GM18517 (cell line): ENCODE data around the gene YPEL2.
"Not testable (repeated sequence)": the region's sequence is repeated elsewhere in the genome, so short reads cannot be mapped to it uniquely, and the experiment has no call there.

ENCODE experiments used
- ATAC-seq: cut with Tn5 transposase; IDR thresholded peaks from one replicate; pipeline ENCODE4 v1.9.1; 2021; ENCODE audit warnings: mild to moderate bottlenecking, moderate library complexity; ENCODE audit not compliant: unreplicated experiment

The YPEL2 gene

GRCh38 chr17:59375857-59376256 lies 44.4 kb downstream of the YPEL2 start:
- no peak for ATAC-seq

GRCh38 chr17:59376506-59376905 lies 45.1 kb downstream of the YPEL2 start:
- no peak for ATAC-seq

DNA sequence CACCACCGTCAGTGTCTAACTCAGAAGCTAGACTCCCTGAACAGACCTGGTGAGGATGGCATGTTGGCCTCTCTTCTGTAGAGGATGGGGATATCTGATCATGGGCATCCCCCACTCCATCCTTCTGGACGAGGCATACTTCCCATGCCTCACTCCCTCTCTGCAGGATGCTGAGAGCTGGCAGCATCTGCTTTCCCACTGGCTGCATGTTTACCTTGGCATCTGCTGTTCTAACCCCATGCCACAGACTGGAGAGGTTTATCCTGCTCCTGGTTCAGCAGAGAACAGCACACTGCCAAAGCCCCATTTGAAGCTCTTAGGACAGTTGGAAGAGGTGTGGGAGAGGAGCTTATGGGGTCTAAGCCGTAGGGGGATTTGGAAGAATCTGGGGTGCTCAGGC lies 46.0 kb downstream of the YPEL2 start:
- no peak for ATAC-seq

DNA sequence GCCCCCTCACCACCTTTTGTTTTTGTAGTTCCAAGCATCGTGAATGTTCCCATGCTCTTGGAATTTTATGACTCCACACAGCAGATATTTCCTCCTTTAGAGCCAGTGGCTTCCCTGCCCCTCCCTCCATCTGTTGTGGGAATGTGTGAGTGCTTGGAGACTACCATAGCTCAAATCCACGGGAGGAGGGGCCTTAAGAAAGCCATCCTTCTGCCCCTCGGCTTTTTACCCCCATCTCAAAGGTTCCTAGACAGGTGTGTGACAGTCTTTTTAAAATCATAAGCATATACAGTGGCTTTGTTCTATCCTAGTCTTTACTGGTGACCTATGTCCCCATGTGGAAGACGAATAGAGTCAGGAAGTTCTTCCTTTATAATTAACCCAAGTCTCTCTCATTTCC lies 47.2 kb downstream of the YPEL2 start:
- no peak for ATAC-seq

GRCh38 chr17:59380474-59380873 lies 49.0 kb downstream of the YPEL2 start:
- ATAC-seq, result no peak

DNA sequence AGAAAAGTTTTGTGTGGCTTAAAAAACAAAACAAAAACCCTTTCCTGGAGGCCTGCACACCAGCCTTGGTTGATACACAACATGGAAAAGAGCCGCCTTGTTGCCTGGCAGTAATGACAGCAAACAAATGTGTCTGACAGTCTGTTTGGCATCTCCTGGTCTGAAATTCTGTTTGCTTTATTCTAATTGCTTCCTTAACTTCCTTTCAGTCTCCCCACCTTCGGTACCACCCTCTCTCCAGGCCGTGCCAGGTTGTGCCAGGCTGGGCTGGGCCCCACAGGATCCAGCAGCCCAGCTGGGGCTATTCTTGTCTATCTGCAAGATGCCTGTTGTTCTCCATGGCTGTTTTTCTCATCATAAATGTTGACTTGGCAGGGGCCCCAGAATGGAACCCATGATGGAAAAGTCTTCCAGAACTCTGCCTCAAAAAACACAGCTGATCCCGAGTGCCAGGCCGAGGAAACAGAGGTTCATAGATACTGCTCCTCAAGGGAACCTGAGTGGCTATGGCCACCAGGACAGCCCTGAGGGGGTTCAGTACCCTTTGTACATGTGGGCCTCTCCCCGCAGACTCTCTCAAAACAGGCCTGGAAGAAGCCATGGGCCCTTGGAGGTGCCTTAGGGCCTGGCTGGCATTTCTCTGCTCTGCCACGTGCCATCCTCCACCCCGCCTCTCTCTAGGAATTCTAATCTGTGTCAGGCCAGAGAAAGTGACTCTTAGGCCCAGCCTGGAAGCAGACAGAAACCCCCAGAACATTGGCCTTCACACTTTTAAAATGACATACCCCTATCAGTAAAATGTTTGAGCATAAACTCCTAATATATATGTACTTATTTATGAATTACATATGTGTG lies 50.5 kb downstream of the YPEL2 start:
- no peak for ATAC-seq

DNA sequence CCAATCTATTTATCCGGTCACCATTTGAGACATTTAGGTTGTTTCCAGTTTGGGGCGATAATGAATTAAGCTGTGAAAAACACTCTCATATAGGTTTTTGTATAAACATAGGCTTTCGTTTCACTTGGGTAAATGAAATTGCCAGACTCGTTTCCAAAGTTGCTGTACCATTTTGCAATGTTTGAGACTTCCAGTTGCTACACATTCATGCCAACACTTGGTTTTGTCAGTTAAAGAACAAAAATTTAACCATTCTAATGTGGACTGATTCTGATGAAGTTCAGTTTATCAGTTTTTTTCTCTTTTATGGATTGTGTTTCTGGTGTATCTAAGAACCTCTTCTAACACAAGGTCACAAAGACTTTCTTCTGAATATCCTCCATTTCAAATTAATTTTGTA lies 52.4 kb downstream of the YPEL2 start:
- ATAC-seq, result no peak

DNA sequence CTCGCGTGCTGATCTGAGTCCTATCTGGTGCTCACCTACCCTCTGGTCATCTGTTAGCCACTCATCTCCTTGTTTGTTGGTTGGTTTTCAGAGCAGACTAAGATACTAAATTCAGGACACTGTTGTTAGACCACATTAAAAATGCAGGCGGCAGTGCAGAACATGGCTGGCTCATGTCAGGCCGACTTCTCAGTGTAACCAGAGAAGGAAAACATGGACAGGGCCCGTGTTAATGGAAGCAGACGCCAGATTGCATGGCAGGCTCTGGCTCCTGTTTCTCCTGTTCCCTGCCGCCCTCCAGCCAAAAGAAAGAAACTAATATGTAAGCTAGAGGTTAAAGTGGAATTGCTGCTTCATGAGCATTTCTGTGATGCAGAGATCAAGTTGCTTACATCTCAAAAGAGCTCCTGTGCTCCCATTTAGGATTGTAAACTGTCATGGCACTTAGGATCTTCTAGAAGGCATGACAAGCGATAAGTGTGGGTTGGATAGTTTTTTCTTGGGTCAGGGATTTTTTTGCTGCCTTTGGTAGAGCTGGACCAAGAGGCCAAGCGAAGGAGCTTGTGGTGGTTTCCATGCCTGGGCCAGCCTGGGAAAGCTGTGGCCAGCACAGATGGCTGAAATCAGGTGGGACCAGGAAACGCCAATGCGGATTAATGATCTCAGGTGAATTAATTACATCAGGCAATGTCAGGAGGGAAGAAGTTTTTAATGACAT lies 56.1 kb downstream of the YPEL2 start:
- no peak for ATAC-seq

DNA sequence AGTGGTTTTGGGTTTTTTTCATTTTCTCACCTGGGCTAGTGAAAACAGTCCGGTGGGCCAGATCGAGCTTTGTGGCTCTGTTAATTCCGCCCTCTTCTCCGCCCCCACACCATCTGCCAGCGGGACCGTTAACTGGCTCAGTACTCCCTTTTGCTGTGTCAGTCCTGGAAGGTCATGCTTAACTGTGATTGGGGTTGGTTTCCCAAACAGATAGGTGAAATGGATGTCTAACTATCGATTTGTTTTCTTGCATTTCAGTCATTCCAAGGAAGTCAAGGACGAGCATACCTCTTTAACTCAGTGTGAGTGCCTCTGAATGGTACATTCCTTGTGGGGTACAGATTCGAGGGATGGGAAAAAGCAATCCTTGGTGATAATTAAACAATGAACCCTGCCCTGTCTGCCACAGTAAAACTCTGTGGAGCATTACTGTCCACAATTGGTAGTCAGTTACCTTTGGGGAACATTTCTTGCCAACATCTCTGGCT lies 56.7 kb downstream of the YPEL2 start:
- no peak for ATAC-seq

DNA sequence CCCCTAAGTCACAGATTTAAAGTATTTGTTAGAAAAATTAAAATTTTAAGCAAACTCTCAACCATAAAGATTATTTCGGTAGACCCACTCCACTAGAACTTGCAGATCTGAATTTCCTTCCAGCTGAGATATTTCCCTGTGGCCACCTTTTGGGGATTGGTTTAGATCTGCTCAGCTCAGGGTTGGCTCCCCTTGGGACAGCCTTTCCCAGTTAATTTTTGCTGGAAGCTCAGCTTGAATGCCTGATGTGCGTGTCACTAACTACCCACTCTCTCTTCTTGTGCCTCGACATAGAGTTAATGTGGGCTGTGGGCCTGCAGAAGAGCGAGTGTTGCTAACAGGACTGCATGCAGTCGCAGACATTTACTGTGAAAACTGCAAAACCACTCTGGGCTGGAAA lies 57.6 kb downstream of the YPEL2 start:
- no peak for ATAC-seq

GRCh38 chr17:59391021-59391420 lies 59.6 kb downstream of the YPEL2 start:
- no peak for ATAC-seq

DNA sequence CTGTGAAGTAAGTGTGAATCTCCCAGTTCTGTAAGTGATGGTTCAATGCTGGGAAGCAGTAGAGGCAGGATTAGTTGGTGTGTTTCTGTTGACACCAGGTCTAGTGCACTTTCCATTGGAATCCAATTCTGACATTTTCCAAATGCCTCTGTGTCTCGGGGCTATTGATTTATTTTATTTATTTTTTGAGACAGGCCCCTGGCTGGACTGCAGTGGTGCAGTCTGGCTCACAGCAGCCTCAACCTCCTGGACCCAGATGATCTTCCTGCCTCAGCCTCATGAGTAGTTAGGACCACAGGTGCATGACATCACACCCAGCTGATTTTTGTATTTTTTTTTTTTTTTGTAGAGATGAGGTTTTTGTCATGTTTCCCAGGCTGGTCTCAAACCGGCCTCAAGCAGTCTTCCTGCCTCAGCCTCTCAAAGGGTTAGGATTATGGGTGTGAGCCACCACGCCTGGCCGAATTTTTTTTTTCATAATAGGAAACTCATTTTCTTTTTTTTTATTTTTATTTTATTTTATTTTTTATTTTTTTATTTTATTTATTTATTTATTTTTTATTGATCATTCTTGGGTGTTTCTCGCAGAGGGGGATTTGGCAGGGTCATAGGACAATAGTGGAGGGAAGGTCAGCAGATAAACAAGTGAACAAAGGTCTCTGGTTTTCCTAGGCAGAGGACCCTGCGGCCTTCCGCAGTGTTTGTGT lies 61.7 kb downstream of the YPEL2 start:
- ATAC-seq, result no peak

- ATAC-seq, result not testable (repeated sequence)
Measured at GRCh38 chr17:59393742-59394410, 62.4 kb downstream of the YPEL2 start.

DNA sequence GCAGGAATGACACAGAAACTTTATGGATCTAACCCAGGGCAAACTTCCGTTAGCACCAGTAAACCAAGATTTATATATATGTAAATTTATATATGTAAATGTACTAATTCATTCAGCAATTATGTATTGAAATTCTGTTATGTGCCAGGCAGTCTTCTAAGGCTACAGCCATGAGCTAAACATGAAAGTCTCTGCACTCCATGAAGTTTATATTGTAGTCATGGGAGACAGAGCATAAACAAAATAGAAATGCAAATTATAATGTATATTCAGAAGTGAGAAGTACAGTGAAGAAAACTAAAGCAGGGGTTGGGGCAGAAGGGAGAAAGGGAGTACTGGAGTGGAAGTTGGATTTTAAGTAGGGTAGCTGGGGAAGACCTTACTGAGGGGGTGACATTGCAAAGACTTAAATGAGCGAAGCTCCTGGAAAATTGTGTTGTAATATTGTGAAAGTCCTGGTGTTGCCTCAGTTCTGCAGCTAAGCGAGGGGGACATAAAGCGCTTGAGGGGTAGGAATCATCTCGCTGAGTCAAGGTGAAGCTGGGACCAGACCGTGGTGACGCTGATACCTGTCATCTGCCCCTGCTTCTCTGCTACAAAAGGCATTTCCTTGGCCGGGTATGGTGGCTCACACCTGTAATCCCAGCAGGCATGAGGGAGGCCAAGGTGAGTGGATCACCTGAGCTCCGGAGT lies 64.8 kb downstream of the YPEL2 start:
- ATAC-seq, result no peak

DNA sequence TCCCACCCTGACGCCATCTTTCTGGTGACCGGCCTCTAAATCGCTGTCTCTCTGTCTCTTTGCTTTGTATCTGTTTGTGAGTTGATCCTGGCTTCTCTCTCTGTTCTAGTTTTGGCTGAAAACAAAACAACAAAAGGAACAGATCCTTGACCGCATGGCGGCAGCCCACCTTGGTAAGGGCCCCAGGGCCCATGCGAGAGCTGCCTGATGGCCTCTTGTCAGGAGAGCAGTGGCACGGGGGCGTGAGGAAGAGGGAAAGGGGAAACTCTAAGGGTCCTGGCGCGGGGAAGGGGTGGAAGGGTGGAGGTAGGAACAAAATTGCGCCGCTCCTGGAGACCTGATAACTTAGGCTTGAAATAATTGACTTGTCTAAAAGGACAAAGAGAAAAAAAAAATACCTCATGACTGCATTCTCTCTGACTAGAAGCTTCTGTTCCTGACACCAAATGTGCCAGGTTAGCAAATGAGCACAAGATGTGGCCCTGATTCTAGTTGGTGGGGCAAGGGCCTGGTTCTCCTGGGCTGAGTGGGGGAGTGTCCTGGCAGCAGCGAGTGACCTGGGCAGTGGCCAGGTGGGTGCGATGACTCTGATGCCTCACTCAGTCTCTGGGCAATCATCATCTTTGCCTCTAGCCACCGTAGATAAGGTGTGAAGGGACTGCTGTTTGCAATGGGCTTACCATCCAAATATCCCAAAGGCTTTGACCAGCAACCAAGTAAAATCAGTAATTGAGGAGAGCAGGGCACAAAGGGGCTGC lies 66.0 kb downstream of the YPEL2 start:
- ATAC-seq, result no peak

GRCh38 chr17:59399914-59400313 lies 68.5 kb downstream of the YPEL2 start:
- ATAC-seq, result no peak

GRCh38 chr17:59400858-59401257 lies 69.4 kb downstream of the YPEL2 start:
- ATAC-seq, result no peak

DNA sequence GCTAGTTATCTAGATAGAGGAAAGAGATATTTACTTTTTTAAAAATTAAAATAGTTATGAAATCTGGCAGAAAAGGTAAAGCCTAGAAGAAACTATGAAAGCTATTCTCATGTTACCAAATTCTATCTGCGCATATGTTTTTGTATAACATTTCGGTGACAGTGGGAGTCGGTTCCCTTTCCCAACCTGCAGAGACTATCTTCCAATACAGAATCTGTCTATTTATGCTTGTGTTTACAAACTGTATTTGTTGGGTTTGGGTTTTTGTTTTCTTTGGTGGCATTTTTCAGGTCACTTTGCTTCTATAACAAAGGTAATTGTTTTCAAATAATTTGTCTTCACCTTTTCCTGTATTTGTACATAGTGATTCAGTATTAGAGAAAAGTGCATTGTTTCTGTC lies 69.8 kb downstream of the YPEL2 start:
- no peak for ATAC-seq

- ATAC-seq, result no peak
Measured at GRCh38 chr17:59401725-59402124, 70.3 kb downstream of the YPEL2 start.

DNA sequence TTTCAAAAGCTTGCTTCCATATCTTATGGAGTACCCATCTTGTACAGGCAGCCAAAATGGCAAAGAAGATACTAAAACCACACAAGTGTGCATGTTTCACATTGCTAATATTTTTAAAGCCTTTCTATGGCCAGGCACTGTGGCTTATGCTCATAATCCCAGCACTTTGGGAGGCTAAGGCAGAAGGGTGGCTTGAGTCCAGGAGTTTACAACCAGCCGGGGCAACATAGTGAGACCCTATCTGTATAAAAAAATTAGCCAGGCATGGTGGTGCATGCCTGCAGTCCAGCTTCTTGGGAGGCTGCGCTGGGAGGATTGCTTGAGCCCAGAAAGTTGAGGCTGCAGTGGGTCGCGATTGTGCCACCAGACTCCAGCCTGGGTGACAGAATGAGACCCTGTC lies 71.3 kb downstream of the YPEL2 start:
- no peak for ATAC-seq
